HL-60 (cell line): ENCODE data around the gene KAT2A.

ENCODE experiments used
- GABPA ChIP-seq: IDR thresholded peaks from 2 replicates; pipeline ENCODE4 v1.6.1; 2012; ENCODE audit warnings: low read depth
- SPI1 ChIP-seq: IDR thresholded peaks from 2 replicates; pipeline ENCODE4 v1.6.1; 2012; ENCODE audit warnings: low read depth, mild to moderate bottlenecking, borderline replicate concordance
- TF ChIP-seq, protein P1 (sequence below): IDR thresholded peaks from one replicate; pipeline ENCODE4 v1.5.1; 2011; ENCODE audit warnings: low read length, control low read depth, inconsistent platforms; ENCODE audit not compliant: insufficient read depth

DNA sequence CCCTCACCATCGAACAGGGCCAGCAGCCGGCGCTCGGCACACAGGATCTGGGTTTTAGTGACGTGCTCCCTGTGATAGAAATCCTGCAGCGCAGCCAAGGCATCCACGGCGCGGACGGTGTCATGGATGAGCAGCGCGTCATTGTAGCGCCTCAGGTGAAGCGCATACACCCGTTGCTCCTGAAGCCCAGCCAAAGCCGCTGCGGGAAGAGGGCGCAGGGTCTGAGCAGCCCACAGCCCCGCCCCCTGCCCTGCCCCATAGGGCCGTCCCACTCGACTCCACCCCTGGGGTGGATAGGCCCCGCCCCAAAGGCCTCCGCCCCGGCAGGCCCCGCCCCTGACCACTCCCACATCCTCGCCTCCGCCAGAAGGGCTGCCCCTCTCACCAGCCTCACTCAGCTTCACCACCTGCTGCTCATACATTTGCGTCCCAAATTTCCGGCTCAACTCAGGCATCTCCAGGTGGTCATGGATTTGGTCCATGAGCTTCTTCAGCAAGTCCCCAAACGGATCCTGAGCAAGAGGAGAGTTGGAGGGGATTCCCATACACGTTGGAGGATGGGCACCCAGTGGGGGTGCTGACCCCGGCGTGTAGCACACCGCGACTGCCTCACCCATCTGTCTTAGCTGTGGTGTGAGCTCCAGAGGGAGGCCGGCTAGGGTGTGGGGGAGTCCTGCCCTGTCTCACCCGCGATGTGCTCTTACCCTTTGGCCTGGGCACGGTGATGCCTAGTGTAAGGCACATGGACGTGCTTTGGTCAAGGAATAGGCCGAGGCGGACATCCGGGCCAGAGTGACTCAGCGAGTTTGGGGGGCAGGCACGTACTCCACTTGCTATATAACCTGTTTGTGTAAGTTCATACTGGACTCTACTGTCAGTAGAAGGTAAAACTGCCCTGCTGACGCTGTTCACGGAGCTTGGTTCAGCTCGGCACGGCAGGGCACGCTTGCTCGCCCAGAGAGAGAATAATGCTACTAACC lies 13.3 kb downstream of the KAT2A start:
- TF ChIP-seq, protein P1, sequence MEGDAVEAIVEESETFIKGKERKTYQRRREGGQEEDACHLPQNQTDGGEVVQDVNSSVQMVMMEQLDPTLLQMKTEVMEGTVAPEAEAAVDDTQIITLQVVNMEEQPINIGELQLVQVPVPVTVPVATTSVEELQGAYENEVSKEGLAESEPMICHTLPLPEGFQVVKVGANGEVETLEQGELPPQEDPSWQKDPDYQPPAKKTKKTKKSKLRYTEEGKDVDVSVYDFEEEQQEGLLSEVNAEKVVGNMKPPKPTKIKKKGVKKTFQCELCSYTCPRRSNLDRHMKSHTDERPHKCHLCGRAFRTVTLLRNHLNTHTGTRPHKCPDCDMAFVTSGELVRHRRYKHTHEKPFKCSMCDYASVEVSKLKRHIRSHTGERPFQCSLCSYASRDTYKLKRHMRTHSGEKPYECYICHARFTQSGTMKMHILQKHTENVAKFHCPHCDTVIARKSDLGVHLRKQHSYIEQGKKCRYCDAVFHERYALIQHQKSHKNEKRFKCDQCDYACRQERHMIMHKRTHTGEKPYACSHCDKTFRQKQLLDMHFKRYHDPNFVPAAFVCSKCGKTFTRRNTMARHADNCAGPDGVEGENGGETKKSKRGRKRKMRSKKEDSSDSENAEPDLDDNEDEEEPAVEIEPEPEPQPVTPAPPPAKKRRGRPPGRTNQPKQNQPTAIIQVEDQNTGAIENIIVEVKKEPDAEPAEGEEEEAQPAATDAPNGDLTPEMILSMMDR: no peak
- TF ChIP-seq SPI1: no peak
- no peak for TF ChIP-seq GABPA
